HG02588 (cell line): Measurements from ENCODE around the gene ADGRF3.
"Not testable (repeated sequence)": the region's sequence is repeated elsewhere in the genome, so short reads cannot be mapped to it uniquely, and the experiment has no call there.

Experiments used
- ATAC-seq: cut with Tn5 transposase; IDR thresholded peaks from one replicate; pipeline ENCODE4 v1.9.1; 2021; ENCODE audit warnings: mild to moderate bottlenecking, moderate library complexity; ENCODE audit not compliant: unreplicated experiment

Gene ADGRF3

GRCh38 chr2:26283606-26284005 is 63.0 kb downstream of the ADGRF3 start:
- no peak for ATAC-seq

- ATAC-seq: no peak
These were observed 65.4 kb downstream of the ADGRF3 start for GRCh38 chr2:26281226-26281625.

GRCh38 chr2:26279886-26280285 is 66.7 kb downstream of the ADGRF3 start:
- no peak for ATAC-seq

- no peak for ATAC-seq
These were observed 69.9 kb downstream of the ADGRF3 start for GRCh38 chr2:26276484-26277227.

- no peak for ATAC-seq
These were observed 72.5 kb downstream of the ADGRF3 start for GRCh38 chr2:26274058-26274613.

- ATAC-seq: no peak
These were observed 73.1 kb downstream of the ADGRF3 start for GRCh38 chr2:26273501-26273900.

- no peak for ATAC-seq
These were observed 76.2 kb downstream of the ADGRF3 start for GRCh38 chr2:26270373-26270772.

- ATAC-seq: no peak
These were observed 76.9 kb downstream of the ADGRF3 start for GRCh38 chr2:26269571-26270158.

GRCh38 chr2:26268670-26269385 is 77.8 kb downstream of the ADGRF3 start:
- not testable (repeated sequence) for ATAC-seq

GRCh38 chr2:26268213-26268612 is 78.4 kb downstream of the ADGRF3 start:
- no peak for ATAC-seq

- not testable (repeated sequence) for ATAC-seq
These were observed 87.8 kb downstream of the ADGRF3 start for GRCh38 chr2:26258836-26259235.
